H9 (cell line): Measurements from ENCODE around the gene ADAM22. TPM values are rescaled to one million over a fixed set of nuclear protein-coding genes. Genes with fewer than 3 reads are reported as not detected.

Experiments used
- DNase-seq: peaks from one replicate; pipeline ENCODE4 v3.0.0-alpha.2; 2017
- H2AFZ ChIP-seq: one replicate; pipeline ENCODE4 v1.6.1; 2013; ENCODE audit warnings: mild to moderate bottlenecking, low read length, control low read depth, moderate library complexity
- H2AK5ac ChIP-seq: 2 replicates; pipeline ENCODE4 v1.6.1; 2013; ENCODE audit warnings: low read length, control low read depth, mixed read lengths; ENCODE audit not compliant: insufficient read length
- H2BK120ac ChIP-seq: one replicate; pipeline ENCODE4 v1.6.1; 2013; ENCODE audit warnings: low read depth, mild to moderate bottlenecking, low read length, control low read depth, inconsistent platforms; ENCODE audit not compliant: poor library complexity, severe bottlenecking
- H2BK12ac ChIP-seq: 2 replicates; pipeline ENCODE4 v1.6.1; 2013; ENCODE audit warnings: low read length, control low read depth, mixed read lengths, low read depth; ENCODE audit not compliant: insufficient read length
- H2BK15ac ChIP-seq: 2 replicates; pipeline ENCODE4 v1.6.1; 2013; ENCODE audit warnings: low read depth, low read length, control low read depth
- H2BK20ac ChIP-seq: one replicate; pipeline ENCODE4 v1.6.1; 2013; ENCODE audit warnings: low read depth, mild to moderate bottlenecking, low read length, control low read depth, inconsistent platforms; ENCODE audit not compliant: poor library complexity, severe bottlenecking
- H2BK5ac ChIP-seq: 2 replicates; pipeline ENCODE4 v1.6.1; 2013; ENCODE audit warnings: low read length, control low read depth, mixed read lengths; ENCODE audit not compliant: insufficient read length
- H3K14ac ChIP-seq: 2 replicates; pipeline ENCODE4 v1.6.1; 2013; ENCODE audit warnings: low read length, control low read depth; ENCODE audit not compliant: insufficient read depth
- H3K18ac ChIP-seq: 2 replicates; pipeline ENCODE4 v1.6.1; 2013; ENCODE audit warnings: low read depth, mild to moderate bottlenecking, mixed read lengths, low read length, control low read depth; ENCODE audit not compliant: insufficient read length
- H3K23ac ChIP-seq: 2 replicates; pipeline ENCODE4 v1.6.1; 2013; ENCODE audit warnings: low read length, control low read depth, mixed read lengths, low read depth; ENCODE audit not compliant: insufficient read length
- H3K23me2 ChIP-seq: 2 replicates; pipeline ENCODE4 v1.6.1; 2013; ENCODE audit warnings: low read depth, mild to moderate bottlenecking, mixed read lengths, low read length, control low read depth; ENCODE audit not compliant: insufficient read length, poor library complexity, severe bottlenecking
- H3K27ac ChIP-seq: 2 replicates; pipeline ENCODE4 v1.5.1; 2013; ENCODE audit warnings: low read length, control low read depth, mixed read lengths, low read depth; ENCODE audit not compliant: insufficient read length
- H3K27me3 ChIP-seq: 2 replicates; pipeline ENCODE4 v1.6.1; 2013; ENCODE audit warnings: low read length, control low read depth, inconsistent platforms; ENCODE audit not compliant: insufficient read depth
- H3K4ac ChIP-seq: 2 replicates; pipeline ENCODE4 v1.6.1; 2013; ENCODE audit warnings: low read depth, mild to moderate bottlenecking, control low read depth, inconsistent platforms, low read length, moderate library complexity
- H3K4me1 ChIP-seq: 2 replicates; pipeline ENCODE4 v1.6.1; 2013; ENCODE audit warnings: low read length, control low read depth, inconsistent platforms; ENCODE audit not compliant: insufficient read depth
- H3K4me2 ChIP-seq: 2 replicates; pipeline ENCODE4 v1.6.1; 2013; ENCODE audit warnings: low read length, control low read depth, mixed read lengths; ENCODE audit not compliant: insufficient read length, insufficient read depth
- H3K56ac ChIP-seq: 2 replicates; pipeline ENCODE4 v1.6.1; 2013; ENCODE audit warnings: low read depth, mild to moderate bottlenecking, mixed read lengths, low read length, control low read depth; ENCODE audit not compliant: insufficient read length
- H3K79me1 ChIP-seq: 2 replicates; pipeline ENCODE4 v1.6.1; 2013; ENCODE audit warnings: low read depth, mild to moderate bottlenecking, moderate library complexity, low read length, control low read depth, inconsistent platforms; ENCODE audit not compliant: insufficient read depth, poor library complexity, severe bottlenecking
- H3K79me2 ChIP-seq: 2 replicates; pipeline ENCODE4 v1.6.1; 2013; ENCODE audit warnings: low read length, control low read depth, inconsistent platforms; ENCODE audit not compliant: insufficient read depth
- H3K9ac ChIP-seq: 2 replicates; pipeline ENCODE4 v1.6.1; 2013; ENCODE audit warnings: low read length, control low read depth, mixed read lengths; ENCODE audit not compliant: insufficient read length; ENCODE audit errors: extremely low read depth
- H3K9me3 ChIP-seq: one replicate; pipeline ENCODE4 v1.6.1; 2013; ENCODE audit warnings: low read depth, low read length, inconsistent platforms; ENCODE audit not compliant: control insufficient read depth
- H3T11ph ChIP-seq: one replicate; pipeline ENCODE4 v1.6.1; 2013; ENCODE audit warnings: mild to moderate bottlenecking, low read length, control low read depth, inconsistent platforms
- H4K20me1 ChIP-seq: one replicate; pipeline ENCODE4 v1.6.1; 2013; ENCODE audit not compliant: control insufficient read depth, insufficient read length, insufficient read depth
- H4K5ac ChIP-seq: 2 replicates; pipeline ENCODE4 v1.6.1; 2013; ENCODE audit warnings: low read depth, mild to moderate bottlenecking, mixed read lengths, low read length, control low read depth; ENCODE audit not compliant: insufficient read length
- H4K8ac ChIP-seq: replicated peaks from 2 replicates; pipeline ENCODE4 v1.6.1; 2013; ENCODE audit warnings: low read length, control low read depth, mixed read lengths, low read depth; ENCODE audit not compliant: insufficient read length
- H4K91ac ChIP-seq: 2 replicates; pipeline ENCODE4 v1.6.1; 2013; ENCODE audit warnings: low read depth, mild to moderate bottlenecking, moderate library complexity, mixed read lengths, low read length, control low read depth; ENCODE audit not compliant: insufficient read length
- H3K27ac Mint-ChIP-seq, 3 experiments: 2 replicates in 2 of 3; 3 replicates in 1 of 3; pipeline ENCODE4 v1.8.0; 2020 to 2021; ENCODE audit warnings: mixed read lengths in 3 of 3, mild to moderate bottlenecking in 1 of 3, moderate library complexity in 1 of 3
- H3K27me3 Mint-ChIP-seq: 2 replicates; pipeline ENCODE4 v1.8.0; 2021; ENCODE audit warnings: low read depth, mild to moderate bottlenecking, moderate library complexity, mixed read lengths
- H3K36me3 Mint-ChIP-seq, 3 experiments: 2 replicates in 2 of 3; 3 replicates in 1 of 3; pipeline ENCODE4 v1.8.0; 2020 to 2021; ENCODE audit warnings: low read depth in 3 of 3, mixed read lengths in 3 of 3; ENCODE audit not compliant: insufficient read depth in 1 of 3
- H3K4me1 Mint-ChIP-seq, 2 experiments: 2 replicates each; pipeline ENCODE4 v1.8.0; 2020; ENCODE audit warnings: mixed read lengths in 2 of 2
- H3K4me3 Mint-ChIP-seq, 2 experiments: 2 replicates in 1 of 2; 3 replicates in 1 of 2; pipeline ENCODE4 v1.8.0; 2020 to 2021; ENCODE audit warnings: mild to moderate bottlenecking in 2 of 2, mixed read lengths in 2 of 2, moderate library complexity in 1 of 2
- H3K9me3 Mint-ChIP-seq, 2 experiments: 2 replicates in 1 of 2; 3 replicates in 1 of 2; pipeline ENCODE4 v1.8.0; 2020; ENCODE audit warnings: mild to moderate bottlenecking in 2 of 2, mixed read lengths in 2 of 2, moderate library complexity in 1 of 2
- total RNA-seq: library from RNA; stranded (reverse); gene quantifications from 2 replicates; pipeline ENCODE4 v1.2.1, GENCODE V29; 2021
- TF ChIP-seq, protein P1 (sequence below): fragments of 200-600 bp; sonication (generic); conservative IDR thresholded peaks from 3 replicates; pipeline ENCODE4 v1.8.0; 2021; ENCODE audit warnings: antibody characterized with exemption, mild to moderate bottlenecking

The ADAM22 gene
- total RNA-seq, 1 experiment from 2014 or later: 8.7 TPM

DNA sequence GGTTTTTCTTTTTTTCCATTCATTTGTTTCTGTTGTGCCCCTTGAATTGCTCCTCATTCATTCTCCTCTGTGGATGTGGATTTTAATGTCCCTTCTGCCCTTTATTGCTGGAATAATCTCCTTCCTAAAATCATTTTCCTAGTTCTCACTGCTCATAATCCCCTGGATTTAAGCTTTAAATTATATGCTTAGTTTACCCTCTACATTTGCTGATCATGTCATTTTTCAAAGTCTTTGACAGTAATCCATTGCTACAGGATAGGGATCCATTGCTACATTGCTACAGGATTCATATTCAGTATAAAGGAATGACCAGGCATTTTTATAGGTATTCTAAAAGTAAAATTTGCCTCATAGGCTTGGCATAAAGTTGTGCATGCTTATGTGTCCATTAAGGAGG, 14.3 kb downstream of the ADAM22 start:
- Histone ChIP-seq H3K9me3 (no peaks in the 10 kb centered on the region), H3K4me1 (no peaks in the 10 kb centered on the region), H3K56ac (no peak overlapping the region), H2BK5ac (no peak overlapping the region), H3K9ac (no peak overlapping the region), H4K20me1 (no peaks in the 10 kb centered on the region), H4K8ac (no peak overlapping the region), H4K5ac (no peak overlapping the region), H2BK15ac (no peak overlapping the region), H3K27me3 (no peaks in the 10 kb centered on the region), H3K27ac (no peak overlapping the region), H3T11ph (no peak overlapping the region), H2BK20ac (no peak overlapping the region), H3K79me1 (no peaks in the 10 kb centered on the region), H3K4ac (no peak overlapping the region), H2AK5ac (no peak overlapping the region), H3K23ac (no peak overlapping the region), H3K23me2 (no peaks in the 10 kb centered on the region), H3K4me2 (no peak overlapping the region), H2BK120ac (no peak overlapping the region), H3K79me2 (no peaks in the 10 kb centered on the region), H4K91ac (no peak overlapping the region), H3K18ac (no peak overlapping the region), H3K14ac (no peak overlapping the region), H2BK12ac (no peak overlapping the region), H2AFZ (no peak overlapping the region)
- TF ChIP-seq, protein P1, sequence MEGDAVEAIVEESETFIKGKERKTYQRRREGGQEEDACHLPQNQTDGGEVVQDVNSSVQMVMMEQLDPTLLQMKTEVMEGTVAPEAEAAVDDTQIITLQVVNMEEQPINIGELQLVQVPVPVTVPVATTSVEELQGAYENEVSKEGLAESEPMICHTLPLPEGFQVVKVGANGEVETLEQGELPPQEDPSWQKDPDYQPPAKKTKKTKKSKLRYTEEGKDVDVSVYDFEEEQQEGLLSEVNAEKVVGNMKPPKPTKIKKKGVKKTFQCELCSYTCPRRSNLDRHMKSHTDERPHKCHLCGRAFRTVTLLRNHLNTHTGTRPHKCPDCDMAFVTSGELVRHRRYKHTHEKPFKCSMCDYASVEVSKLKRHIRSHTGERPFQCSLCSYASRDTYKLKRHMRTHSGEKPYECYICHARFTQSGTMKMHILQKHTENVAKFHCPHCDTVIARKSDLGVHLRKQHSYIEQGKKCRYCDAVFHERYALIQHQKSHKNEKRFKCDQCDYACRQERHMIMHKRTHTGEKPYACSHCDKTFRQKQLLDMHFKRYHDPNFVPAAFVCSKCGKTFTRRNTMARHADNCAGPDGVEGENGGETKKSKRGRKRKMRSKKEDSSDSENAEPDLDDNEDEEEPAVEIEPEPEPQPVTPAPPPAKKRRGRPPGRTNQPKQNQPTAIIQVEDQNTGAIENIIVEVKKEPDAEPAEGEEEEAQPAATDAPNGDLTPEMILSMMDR: no peak
- Mint-ChIP-seq H3K27ac (no peak overlapping the region), H3K9me3 (peaks cover under 1 to 5% of the 10 kb centered on the region in 2 experiments; a peak in 3 of 5 replicates), H3K27me3 (no peaks in the 10 kb centered on the region), H3K4me1 (no peaks in the 10 kb centered on the region), H3K4me3 (no peak overlapping the region), H3K36me3 (peaks cover 0 to 6% (median 0%) of the 10 kb centered on the region in 3 experiments; a peak in 4 of 7 replicates)
- DNase-seq: no peak
